ENCODE data around the gene TYK2.

DNA sequence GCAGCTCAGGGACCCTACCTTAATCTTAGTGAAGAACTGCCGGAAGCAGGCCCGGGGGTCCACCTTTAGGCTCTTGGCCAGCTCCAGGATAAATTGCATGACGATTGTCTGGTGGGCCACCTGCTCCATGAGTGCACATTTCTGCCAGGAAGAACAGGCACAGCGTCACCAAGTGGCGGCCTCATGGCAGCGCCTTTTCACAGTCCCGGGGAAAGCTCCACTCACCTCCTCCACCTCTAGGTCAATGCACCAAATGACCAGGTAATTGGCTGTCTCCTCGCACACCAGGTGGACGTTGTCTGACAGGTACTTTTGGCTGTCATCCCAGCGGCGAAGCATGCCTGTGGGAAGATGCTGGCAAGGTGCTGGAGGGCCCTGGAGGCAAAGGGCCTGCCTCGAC lies 14.6 kb upstream of the TYK2 start:
- TF ChIP-seq PAX5 (IDR thresholded peaks at IDR 0.05; ENCODE audit: insufficient read depth, low read length, severe bottlenecking) = no peak
- no peak for TF ChIP-seq POLR2AphosphoS5 (IDR thresholded peaks at IDR 0.05; ENCODE audit: low read depth, low read length)
- no peak for TF ChIP-seq POLR2A (IDR thresholded peaks at IDR 0.05; ENCODE audit: low read depth, low read length)
- TF ChIP-seq POU2F2 (IDR thresholded peaks at IDR 0.05; ENCODE audit: low read depth, low read length) = no peak

All from GM12891 (cell line).